OCI-LY1 (cell line): ENCODE data around the gene TRIM7.

Experiments used
- CTCF ChIP-seq: fragments of 200-600 bp; sonication (generic), shearing (Covaris generic); IDR thresholded peaks from 2 replicates; pipeline ENCODE4 v1.5.1; 2017; ENCODE audit warnings: mild to moderate bottlenecking, antibody characterized with exemption, low read length, moderate library complexity, mixed read lengths
- EZH2 ChIP-seq: fragments of 200-600 bp; sonication (generic), shearing (Covaris generic); IDR thresholded peaks from 2 replicates; pipeline ENCODE4 v1.8.0; 2017; ENCODE audit warnings: borderline replicate concordance, mixed run types, mild to moderate bottlenecking, antibody characterized with exemption, low read length, moderate library complexity, mixed read lengths

- TF ChIP-seq CTCF (no peak), EZH2 (no peak)
These were observed 25.6 kb upstream of the TRIM7 start for GRCh38 chr5:181230551-181230950.
